Measurements from ENCODE around the gene OTOG. TPM values are rescaled to one million over a fixed set of nuclear protein-coding genes. Genes with fewer than 3 reads are reported as not detected.

Gene OTOG
- total RNA-seq, 1 experiment from 2014 or later = 0.35 TPM

DNA sequence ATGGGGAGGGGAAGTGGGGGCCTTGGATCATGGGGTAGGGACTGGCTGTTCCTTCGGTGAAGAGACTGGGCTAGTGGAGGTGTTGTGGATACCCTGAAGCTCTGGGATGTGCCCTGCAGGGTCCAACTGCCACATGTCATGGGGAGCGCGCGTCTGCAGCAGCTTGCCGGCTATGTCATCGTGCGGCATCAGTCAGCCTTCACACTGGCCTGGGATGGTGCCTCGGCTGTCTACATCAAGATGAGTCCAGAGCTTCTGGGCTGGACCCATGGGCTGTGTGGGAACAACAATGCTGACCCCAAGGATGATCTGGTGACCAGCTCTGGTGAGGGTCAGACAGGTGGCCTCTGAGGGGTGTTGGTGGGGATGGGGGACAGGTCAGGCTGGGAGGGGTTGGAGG, 9.9 kb downstream of the OTOG start:
- H2BK20ac ChIP-seq (ENCODE audit: low read depth, low read length, poor library complexity, severe bottlenecking) = no peak overlapping the region
- H3K27me3 Mint-ChIP-seq (ENCODE audit: low read depth) = peaks cover 14% of the 10 kb centered on the region

More for the DNA sequence above, 9.9 kb downstream of the OTOG start:
- Mint-ChIP-seq H3K36me3 (ENCODE audit: insufficient read depth in 1 of 3, low read depth in 3 of 3) (peaks cover 0 to 3% (median 0%) of the 10 kb centered on the region in 3 experiments; a peak in 1 of 7 replicates), H3K27ac (no peak overlapping the region), H3K4me3 (no peak overlapping the region), H3K9me3 (no peaks in the 10 kb centered on the region), H3K4me1 (no peaks in the 10 kb centered on the region)
- TF ChIP-seq CTCF (conservative IDR thresholded peaks at IDR 0.05) = no peak
- Histone ChIP-seq H4K20me1 (ENCODE audit: control insufficient read depth, insufficient read depth, insufficient read length) (no peaks in the 10 kb centered on the region), H2BK120ac (ENCODE audit: low read depth, low read length, poor library complexity, severe bottlenecking) (no peak overlapping the region), H2BK15ac (ENCODE audit: low read depth, low read length) (no peak overlapping the region), H2BK12ac (ENCODE audit: insufficient read length, low read depth, low read length) (no peak overlapping the region), H3K4ac (ENCODE audit: low read depth, low read length) (no peak overlapping the region), H3K27ac (ENCODE audit: insufficient read length, low read depth, low read length) (no peak overlapping the region), H2AK5ac (ENCODE audit: insufficient read length, low read length) (no peak overlapping the region), H3K9me3 (ENCODE audit: control insufficient read depth, low read depth, low read length) (no peaks in the 10 kb centered on the region), H3K9ac (ENCODE audit: extremely low read depth, insufficient read length, low read length) (no peak overlapping the region), H3K18ac (ENCODE audit: insufficient read length, low read depth, low read length) (no peak overlapping the region), H4K5ac (ENCODE audit: insufficient read length, low read depth, low read length) (no peak overlapping the region), H3K56ac (ENCODE audit: insufficient read length, low read depth, low read length) (no peak overlapping the region), H3K4me1 (ENCODE audit: insufficient read depth, low read length) (no peaks in the 10 kb centered on the region), H4K8ac (replicated peaks; ENCODE audit: insufficient read length, low read depth, low read length) (no peak overlapping the region), H3T11ph (ENCODE audit: low read length) (no peak overlapping the region), H4K91ac (ENCODE audit: insufficient read length, low read depth, low read length) (no peak overlapping the region), H2BK5ac (ENCODE audit: insufficient read length, low read length) (no peak overlapping the region), H3K23ac (ENCODE audit: insufficient read length, low read depth, low read length) (no peak overlapping the region), H3K4me2 (ENCODE audit: insufficient read depth, insufficient read length, low read length) (no peak overlapping the region), H3K14ac (ENCODE audit: insufficient read depth, low read length) (no peak overlapping the region), H3K79me2 (ENCODE audit: insufficient read depth, low read length) (no peaks in the 10 kb centered on the region), H3K27me3 (ENCODE audit: insufficient read depth, low read length) (no peaks in the 10 kb centered on the region), H3K23me2 (ENCODE audit: insufficient read length, low read depth, low read length, poor library complexity, severe bottlenecking) (no peaks in the 10 kb centered on the region), H3K79me1 (ENCODE audit: insufficient read depth, low read depth, low read length, poor library complexity, severe bottlenecking) (no peaks in the 10 kb centered on the region), H2AFZ (ENCODE audit: low read length) (no peak overlapping the region)
- no CpG with 5 or more reads among the region's 8 CpGs for WGBS (ENCODE audit: extremely low coverage, insufficient read length, low lambda C conversion rate)
- DNase-seq = no peak
